SK-N-DZ (cell line): ENCODE measurements around the gene BCKDHA.
"Not testable (repeated sequence)": the region's sequence is repeated elsewhere in the genome, so short reads cannot be mapped to it uniquely, and the experiment has no call there.

Source experiments
- DNase-seq: peaks from one replicate; pipeline ENCODE4 v3.0.0-alpha.2; 2015; ENCODE audit warnings: low spot score

BCKDHA gene

DNA sequence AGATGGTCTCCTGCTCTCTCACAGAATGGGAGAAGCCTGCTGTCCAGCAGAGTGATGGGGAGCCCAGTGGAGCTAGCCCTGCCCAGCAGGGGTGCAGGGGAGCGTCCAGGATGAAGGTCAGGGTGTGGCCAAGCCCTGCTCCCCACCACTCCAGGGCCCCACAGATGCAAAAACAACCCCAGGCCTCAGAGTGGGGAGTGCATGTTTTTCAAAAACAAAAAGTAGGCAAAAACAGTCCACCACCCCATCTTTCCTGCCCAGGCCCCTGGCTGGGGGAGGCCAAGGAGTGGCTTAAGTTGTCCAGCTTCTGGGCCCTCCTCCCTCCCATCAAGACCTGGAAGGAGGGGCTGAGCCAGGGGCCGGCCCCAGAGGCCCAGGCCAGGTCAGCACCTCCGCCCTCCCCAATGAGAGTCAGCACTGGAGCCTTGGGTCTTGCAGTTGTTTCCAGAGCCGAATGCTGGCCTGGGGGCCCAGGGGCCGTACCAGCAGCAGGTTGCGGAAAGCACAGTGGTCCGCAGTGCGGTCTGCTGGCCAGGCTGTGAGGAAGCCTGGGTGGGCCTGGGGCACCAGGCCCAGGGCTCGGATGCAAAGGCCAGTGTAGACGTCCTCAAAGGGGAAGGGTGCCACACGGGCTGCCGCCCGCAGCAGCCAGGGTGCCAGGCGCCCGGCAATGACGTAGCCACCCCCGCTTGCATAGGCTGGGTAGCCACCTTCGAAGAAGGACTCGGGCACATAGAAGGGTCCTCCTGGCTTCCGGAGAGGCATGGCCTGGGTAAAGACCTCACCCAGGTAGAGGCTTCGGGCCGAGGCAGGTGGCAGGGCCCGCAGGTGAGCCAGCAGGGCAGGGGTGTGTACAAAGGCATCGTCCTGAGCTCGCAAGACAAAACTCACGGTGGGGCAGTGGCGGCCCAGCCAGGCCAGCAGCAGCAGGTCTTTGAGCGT lies 27.8 kb downstream of the BCKDHA start:
- no peak for DNase-seq

DNA sequence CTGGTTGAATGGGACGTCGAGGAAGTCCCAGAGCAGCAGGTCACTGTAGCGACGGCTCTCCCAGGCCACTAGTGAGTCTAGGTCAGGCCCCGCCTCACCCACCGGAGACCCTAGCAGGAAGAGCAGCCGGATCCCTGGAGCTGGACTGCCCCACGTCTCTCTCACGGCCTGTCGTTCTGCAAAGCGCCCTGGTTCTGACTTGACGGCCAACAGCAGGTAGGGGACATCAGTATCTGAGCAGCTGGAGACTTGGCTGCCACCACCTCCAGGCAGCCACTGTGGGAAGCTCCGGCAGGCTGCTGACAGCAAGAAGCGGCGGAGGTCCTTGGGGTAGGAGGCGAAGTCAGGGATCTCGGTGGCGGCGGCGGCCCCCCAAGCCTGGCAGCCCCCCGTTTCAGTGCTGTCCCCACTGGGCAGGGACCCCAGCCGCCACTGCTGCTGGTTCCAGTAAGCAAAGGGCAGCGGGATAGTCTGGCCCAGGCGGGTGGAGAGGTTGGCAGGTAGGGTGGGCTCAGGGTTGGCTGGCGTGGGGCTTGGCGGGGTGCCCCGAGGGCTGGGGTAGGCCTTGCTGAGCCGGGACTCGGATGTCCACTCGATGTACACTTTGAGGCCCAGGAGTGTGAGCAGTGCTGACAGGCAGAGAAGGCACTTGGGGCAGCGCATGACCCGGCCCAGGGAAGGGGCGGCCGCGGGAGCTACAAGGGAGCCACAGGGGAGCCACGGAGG lies 28.7 kb downstream of the BCKDHA start:
- DNase-seq, result no peak

DNA sequence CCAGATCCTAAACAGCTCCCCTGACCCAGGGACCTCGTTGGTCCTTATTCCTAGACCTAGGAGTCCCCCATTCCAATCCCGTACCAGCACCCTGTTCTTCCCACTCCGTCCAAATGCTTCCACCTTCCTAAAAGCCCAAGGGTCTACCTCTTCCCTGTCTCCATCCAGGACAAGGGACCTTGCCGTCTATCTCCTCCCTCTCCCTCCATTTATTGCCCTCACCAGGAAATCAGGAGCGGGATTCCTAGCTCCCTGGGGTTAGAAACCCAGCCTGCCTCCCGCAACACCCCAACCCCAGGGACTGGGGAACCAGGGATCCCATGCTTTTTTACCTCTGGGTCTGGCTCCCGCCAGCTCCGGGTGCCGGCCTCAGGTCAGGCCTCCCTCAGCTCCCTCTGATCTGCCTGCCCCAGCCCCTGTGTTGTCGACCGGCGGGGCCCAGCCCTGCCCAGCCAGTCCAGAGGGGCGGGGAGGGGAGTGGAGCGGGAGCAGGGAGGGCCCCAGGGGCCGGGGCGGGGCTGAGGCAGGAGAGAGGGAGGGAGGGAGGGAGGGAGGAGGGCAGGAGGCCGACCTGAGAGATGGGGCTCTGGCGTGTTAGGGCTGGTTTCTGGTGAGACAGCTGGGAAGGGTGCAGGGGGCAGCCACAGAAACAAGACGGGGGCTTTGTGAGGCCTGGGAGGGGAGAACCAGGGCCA lies 29.5 kb downstream of the BCKDHA start, which contains the start of gene B3GNT8:
Gene B3GNT8 (minus strand): TSS at position 423 of the 695 bp plus-strand sequence. CDS start 596 bp downstream, outside the sequence.
- DNase-seq, result peak; percentile 77

DNA sequence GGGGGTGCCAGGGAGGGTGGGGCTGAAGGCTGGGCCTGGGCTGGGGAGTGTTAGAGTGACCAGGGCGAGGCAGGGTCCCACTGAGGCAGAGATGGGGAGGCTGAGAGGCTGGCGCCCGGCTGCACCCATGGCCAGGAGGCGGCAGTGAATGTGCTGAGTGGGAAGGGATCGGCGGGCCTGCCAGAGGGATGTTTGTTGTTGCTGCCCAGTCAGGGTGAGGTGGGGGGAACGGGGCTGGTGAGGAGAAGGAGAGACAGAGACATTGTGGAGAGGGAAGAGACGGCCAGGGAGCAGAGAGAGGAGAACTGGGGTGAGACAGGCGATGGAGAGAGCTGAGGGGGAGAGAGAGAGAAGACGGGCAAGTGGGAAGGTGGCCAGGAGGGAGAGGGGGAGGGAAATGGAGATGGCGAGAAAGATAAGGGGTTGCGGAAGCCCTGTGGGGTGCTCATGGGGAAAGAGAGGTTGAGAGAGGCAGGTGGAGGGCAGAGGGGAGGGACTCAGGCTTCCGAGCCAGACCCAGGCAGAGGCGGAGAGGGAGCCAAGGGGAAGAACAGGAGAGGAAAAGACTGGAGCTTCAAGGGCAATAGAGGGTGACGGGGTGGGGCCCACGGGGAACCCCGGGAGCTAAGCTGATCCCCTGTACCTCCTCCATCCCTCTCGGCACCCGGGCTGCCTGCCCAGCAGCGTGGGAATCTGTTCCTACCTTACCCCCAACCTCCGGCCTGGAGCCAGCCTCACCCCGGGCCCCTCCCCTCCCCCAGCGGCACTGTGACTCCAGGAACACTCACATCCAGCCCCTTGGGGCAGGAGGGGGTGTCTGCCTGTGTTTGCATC lies 30.2 kb downstream of the BCKDHA start:
- peak; percentile 58 for DNase-seq

DNA sequence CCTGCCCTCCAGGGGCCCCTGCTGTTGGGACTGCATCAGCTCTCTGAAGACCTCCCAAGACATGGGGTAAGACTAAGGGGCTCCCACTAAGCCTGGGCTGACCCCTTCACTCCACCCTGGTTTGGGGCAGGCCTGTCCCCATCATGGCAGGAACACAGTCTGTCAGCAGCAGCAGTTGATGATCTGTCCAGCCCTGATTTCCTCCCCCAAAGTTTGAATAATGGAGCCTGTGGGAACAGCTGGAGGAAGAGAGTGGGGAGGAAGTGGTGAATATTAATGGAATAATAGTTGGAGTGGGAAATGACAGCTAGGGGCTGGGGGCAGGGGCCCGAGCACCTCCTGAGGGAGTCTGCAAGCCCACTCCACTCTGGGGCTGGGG lies 30.9 kb downstream of the BCKDHA start:
- no peak for DNase-seq

DNA sequence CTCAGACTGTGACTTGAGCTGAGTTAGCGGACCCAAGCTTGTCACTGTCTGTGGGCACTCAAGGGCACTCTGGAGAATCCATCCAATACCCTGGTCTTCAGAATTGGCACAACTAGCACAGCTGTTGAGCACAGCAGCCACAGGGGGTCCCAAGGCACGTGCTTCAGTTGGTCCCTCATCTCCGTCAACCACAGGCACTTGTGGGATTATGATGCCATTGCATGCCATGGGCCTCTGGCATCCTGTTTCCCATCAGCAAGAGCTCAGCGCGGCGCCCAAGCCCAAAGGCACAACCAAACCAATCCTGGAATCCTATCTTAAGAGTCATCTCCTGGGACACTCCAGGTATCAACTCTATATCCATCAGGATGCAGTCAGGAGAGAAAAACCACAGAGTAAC lies 33.3 kb downstream of the BCKDHA start:
- DNase-seq, result no peak

DNA sequence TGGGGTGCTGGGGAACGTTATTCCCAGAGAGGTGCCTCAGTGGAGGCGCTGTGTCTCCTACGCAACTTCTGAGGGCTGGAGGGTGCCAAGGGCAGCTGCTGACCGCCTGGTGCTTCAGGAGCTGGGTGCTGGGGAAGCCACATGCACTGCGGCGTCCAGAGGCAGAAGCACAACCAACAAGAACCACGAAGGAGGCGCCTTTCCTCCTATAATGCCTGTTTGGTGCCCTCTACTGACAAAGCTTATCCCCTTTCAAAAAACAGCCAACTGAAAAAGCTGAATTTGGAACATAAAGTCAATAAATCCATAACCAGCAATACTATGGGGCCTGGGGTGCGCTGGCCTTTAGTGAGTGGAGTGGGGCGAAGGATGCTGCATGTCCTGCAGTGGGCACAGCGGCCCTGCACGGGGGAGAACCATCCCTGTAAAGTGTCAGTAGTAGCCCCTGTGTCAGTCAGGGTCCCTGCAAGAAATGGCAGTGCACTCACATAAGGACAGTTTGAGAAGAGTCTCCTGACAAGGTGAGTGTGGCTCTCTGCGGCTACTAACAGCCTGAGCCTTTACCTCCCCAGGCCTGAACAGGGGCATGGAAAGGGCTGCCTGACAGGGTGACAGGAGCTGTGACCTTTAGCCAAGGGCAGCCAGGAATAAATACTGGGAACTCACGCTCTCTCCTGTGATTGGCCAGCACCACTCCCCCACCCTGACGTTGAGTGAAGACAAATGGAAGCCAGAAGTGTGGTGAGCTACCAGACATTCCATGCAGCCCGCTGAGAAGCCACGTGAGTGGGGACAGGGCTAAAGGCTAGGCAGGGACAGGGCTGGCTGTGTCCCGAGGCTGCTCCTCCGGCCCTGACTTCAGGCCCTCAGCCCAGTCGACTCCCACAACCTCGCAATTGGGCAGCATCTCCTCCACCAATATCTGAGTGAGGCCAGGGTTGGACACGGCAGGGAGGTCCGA lies 34.1 kb downstream of the BCKDHA start:
- DNase-seq, result no peak

DNA sequence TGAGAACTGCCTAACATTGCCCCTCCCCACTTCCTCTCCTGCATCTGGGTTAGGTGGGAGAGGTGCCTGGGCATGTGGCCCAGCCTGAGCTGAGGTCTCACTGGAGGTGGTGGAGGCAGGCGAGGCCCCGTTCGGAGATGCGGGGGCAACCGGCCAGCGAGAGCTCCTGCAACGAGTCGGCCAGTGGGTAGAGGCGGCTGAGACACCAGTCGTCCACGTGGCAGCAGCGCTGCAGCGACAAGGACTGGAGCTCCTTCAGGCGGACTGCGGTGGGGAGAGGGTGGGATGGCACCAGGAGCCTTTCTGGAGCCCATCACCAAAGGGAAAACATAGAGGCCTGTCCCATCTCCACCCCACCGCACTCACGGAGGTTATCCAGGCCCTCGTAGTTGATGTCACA lies 35.6 kb downstream of the BCKDHA start:
- no peak for DNase-seq

DNA sequence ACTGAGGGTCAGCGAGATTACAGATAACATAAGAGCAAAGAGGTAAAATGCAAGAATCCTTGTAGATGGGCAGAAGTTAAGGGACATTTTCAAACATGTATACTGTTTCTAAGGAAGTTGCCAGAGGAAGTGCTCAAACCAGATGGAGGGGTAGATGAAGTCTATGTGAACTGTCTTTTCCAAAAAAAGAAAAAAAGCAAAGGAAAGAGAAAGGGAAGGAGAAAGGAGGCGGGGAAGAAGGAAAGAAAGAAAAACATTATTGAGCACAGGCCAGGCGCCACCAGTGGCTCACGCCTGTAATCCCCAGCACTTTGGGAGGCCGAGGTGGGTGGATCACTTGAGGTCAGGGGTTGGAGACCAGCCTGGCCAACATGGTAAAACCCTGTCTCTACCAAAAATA lies 36.8 kb downstream of the BCKDHA start:
- DNase-seq, result no peak

DNA sequence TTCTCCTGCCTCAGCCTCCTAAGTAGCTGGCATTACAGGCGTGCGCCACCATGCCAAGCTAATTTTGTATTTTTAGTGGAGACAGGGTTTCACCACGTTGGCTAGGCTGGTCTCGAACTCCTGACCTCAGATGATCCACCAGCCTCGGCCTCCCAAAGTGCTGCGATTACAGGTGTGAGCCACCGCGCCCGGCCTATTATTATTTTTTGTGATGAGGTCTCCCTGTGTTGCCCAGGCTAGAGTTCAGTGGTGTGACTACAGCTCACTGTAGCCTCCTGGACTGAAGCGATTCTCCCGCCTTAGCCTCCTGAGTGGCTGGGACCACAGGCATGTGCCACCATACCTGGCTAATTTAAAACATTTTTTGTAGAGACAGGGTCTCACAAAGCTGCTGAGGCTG lies 37.8 kb downstream of the BCKDHA start:
- not testable (repeated sequence) for DNase-seq

DNA sequence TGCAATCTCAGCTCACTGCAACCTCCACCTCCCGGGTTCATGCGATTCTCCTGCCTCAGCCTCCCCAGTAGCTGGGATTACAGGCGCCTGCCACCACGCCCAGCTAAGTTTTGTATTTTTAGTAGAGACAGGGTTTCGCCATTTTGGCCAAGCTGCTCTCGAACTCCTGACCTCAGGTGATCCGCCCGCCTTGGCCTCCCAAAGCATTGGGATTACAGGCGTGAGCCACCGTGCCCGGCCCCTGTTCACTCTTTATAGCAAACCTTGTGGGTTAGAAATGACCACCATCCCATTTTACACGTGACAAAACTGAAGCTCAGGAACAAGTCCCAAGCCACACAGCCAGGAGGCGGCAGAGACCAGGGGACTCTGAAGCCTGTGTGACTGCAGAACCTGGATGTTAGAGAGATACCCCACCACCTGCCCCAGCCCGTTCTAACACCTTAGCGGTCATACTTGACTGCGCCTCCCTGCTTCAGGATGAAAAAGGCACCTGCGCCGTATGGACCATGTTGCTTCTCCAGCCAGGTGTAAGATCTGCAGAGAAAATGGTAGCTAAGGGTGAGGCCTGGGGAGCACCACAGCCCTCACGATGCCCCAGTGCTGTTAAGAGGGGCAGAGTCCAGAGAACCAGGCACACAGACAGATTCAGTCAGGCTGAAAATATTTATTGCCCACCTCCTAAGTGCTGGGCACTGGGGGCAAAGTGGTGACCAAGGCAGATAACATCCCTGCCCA lies 38.5 kb downstream of the BCKDHA start:
- DNase-seq, result no peak

DNA sequence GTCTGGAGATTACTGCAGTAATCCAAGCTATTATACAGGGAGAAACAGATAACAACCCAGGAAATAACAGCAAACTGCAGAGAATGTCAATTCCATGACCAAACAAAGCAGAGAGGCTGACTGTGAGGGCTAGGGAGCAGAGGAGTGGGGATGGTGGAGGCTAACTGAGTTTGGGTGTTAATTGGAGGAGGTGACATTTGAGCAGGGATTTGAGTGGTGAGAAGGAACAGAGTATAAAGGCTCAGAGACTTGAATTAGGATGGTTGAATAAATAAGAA lies 39.0 kb downstream of the BCKDHA start:
- DNase-seq, result no peak

DNA sequence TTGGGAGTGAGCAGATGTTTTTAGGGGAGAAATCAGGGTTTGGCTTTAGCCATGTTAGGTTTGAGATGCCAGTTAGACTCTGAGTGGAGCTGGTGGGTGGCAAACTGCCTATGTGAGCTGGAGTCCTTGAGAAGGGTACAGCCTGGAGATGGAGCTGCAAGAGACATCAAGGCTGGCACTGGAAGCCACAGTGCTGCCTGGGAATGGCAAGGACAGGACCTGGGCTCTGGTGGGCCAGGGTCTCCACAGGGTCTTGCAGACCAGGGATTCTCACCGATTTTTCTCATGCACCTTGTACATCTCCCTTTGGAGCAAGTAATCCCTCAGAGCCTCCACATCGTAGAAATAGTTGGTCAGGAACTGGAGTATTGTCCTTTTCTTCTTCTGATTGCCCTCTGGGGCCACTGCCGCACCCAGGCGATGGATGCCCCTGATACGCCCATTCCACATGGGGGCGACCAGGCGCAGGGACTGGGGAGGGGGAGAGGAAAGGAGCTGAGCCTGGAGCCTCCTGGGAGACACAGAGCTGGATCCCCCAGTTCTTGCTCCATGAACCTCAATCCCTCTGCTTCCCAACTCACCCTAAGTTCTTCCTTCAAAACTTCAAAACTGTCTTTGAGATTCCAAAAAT lies 40.4 kb downstream of the BCKDHA start:
- no peak for DNase-seq

DNA sequence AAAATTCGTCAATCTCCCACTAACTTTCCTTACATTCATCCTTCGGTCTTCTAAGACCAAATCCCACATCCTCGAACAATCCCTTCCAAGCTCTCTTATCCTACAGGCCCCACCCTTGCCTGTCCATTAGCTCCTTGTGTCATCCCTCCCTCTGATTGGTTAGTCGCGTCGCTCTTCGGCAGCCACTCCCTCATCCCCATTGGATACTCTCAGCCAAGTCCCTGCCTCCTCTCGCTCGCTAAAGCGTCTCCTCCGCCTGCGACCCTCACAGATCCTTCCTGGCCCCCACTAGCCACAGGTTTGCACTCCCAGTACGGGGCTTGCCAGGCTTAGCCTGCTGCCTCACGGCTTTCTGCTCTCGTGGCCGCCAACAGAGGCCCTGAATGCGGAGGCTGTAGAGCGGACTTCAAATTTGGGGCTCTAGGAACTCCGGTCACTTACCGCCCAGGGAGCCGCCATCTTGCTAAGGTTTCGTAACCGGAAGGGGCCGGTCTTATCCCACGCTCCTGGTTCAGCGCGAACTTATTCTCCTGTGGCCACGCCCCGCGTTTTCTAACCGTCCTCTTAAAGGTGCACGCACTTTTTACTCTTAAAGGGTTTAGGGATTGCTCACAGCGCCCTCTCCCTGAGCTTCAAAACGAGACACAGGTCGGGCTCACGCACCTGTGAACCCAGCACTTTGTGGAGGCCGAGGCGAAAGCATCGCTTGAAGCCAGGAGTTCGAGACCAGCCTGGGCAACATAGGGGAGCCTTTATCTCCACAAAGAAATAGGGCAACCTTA lies 42.0 kb downstream of the BCKDHA start, which contains the start of gene DMAC2:
Gene DMAC2 (minus strand): TSS at position 472 of the 782 bp plus-strand sequence. CDS start 13 bp downstream, at position 459.
- peak; percentile 98 for DNase-seq

DNA sequence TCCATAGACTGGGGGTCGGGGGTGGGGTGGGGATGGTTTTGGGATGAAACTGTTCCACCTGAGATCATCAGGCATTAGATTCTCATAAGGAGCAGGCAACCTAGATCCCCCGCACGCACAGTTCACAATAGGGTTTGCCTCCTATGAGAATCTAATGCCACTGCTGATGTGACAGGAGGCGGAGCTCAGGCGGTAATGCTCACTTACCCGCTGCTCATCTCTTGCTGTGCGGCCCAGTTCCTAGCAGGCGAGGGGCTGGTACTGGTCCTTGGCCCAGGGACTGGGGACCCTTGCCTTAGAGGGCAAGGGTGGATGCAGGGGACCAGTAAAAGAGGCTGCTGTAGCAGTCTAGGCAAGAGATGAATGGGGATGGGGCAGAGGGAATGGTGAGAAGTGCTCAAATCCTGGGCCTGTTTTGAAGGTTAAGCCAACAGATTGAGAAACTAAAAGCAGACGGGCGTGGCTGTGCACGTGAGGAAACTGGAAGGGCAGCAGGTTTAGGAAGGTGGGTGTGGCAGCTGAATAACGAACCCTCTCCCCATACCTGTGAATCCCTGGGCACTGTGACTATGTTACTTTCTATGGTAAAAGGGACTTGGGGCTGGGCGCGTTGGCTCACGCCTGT lies 43.8 kb downstream of the BCKDHA start:
- DNase-seq, result no peak

DNA sequence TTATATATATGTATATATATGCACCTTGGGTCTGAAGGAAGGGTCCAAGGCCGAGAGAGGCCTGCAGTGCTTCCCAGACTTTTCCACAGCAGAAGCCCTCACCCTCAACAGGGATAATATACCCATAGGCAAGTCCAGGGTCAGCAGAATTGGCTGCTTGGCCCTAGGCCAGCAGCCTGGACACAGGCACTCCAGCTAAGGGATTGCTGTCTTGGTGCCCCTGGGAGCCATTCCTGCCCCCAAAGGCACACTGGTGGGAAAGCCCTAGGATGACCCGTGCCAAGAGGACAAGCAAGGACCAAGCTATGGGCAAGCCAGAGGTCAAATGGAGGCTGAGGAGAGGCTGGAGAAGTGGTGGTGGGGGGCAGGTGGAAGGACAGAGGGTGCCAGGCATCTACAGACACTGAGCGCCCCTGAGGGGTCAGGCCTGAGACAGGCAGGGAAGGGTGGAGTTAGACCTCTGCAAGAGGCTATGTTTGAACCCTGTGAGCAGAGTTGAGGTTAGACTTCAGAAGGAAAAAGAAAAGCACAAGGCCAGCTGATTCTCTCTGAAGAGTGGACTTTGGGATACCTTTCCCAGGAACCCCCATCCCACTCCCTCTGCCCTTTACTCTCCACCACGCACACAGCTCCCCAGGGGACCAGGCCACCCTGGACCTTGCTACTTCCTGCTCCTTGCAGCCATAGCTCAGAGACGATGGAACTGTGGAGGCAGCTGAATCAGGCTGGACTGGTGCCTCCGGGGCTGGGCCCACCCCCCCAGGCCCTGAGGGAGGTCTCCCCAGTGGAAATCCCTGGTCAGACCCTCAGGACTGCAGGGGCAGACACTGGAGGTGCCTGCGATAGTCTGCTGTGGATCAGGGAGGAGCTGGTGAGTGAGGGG lies 45.1 kb downstream of the BCKDHA start, which contains the start of gene ERICH4:
Gene ERICH4 (plus strand): TSS at position 684 of the 883 bp plus-strand sequence. CDS start 14 bp downstream, at position 698.
- no peak for DNase-seq
